Pancreas (tissue), 10 donors: ENCODE results near the gene SFRP2. TPM values are rescaled to one million over a fixed set of nuclear protein-coding genes. Genes with fewer than 3 reads are reported as not detected.

Experiments
- ATAC-seq, 4 donors: fragments of 200-7000 bp; cut with Tn5 transposase; one replicate each; pipeline versions ENCODE4 v1.8.0 to v1.9.1; 2020; ENCODE audit warnings: mild to moderate bottlenecking in 4 of 4, moderate library complexity in 4 of 4
- DNase-seq, 6 donors: peaks; one replicate each; pipeline ENCODE4 v3.0.0-alpha.2; 2020
- FAIRE-seq: peaks from 2 replicates; lab custom pipeline; 2012; peaks lifted over from hg19 to GRCh38; lab: Jason Lieb, UNC
- H3K27ac ChIP-seq, 4 donors: fragments of 200-600 bp; sonication (generic); 1 replicate in 3 of 4; 2 replicates in 1 of 4; pipeline versions ENCODE4 v1.5.0 to v1.8.0; 2020
- H3K27me3 ChIP-seq, 4 donors: fragments of 200-600 bp; one replicate each; pipeline ENCODE4 v1.8.0; 2021
- H3K36me3 ChIP-seq, 3 donors: fragments of 200-600 bp; sonication (generic) in 1 of 3; one replicate each; pipeline versions ENCODE4 v1.5.0 to v1.8.0; 2020 to 2021
- H3K4me1 ChIP-seq, 3 donors: fragments of 200-600 bp; one replicate each; pipeline ENCODE4 v1.8.0; 2021
- H3K4me3 ChIP-seq, 4 donors: fragments of 200-600 bp; sonication (generic) in 2 of 4; one replicate each; pipeline versions ENCODE4 v1.5.0 to v1.8.0; 2020 to 2021
- H3K9me3 ChIP-seq, 4 donors: fragments of 200-600 bp; one replicate each; pipeline ENCODE4 v1.8.0; 2021
- CTCF ChIP-seq, 4 donors: fragments of 200-600 bp; sonication (generic) in 3 of 4; IDR thresholded peaks; one replicate each; pipeline versions ENCODE4 v1.5.0 to v1.8.0; 2021; ENCODE audit warnings: antibody characterized with exemption in 4 of 4
- WGBS, 2 donors: extraction: QIAGEN DNeasy Blood & Tissue Kit; methylation state at CpG; one replicate each; pipeline ENCODE4 v1.1.7; 2013; 5-methylcytosine and 5-hydroxymethylcytosine counted together
- intact Hi-C, 3 donors: fragments of 100-400 bp; cut with DNase I; formaldehyde crosslinking; loops; one replicate each; pipeline versions ENCODE4 v1.11.1 to v1.14.2; 2022
- polyA plus RNA-seq, 2 donors: library from polyadenylated mRNA; stranded (reverse); fragments of 200-250 nt; gene quantifications; one replicate each; pipeline ENCODE4 v1.2.3, GENCODE V29; 2013
- total RNA-seq, 6 donors: library from RNA; stranded (reverse); fragmentation: NEBNext Ultra II Directional in 4 of 6; extraction: Animal tissue kit (Norgen Biotek cat#: 25700) in 4 of 6; gene quantifications; one replicate each; pipeline versions ENCODE4 v1.2.1 to v1.2.4, GENCODE V29; 2021 to 2023
- donor health status: healthy with polysubstance abuse.
- donor health status: DM: no; HTN: no; CAD: no; lungs with moderate emphysema.
- donor health status: DM: no; HTN: no; CAD: no.
- donor health status: control.
- donor health status: control.
- donor health status: Bipolar disorder and iron deficiency.
- donor health status: DM: yes; HTN: yes; CAD: no.
- donor health status: DM: no; HTN: no; CAD: no.
- donor health status: DM: no; HTN: no; CAD: no.
- donor health status: DM: yes; HTN: yes; CAD: no.

SFRP2 gene
- total and polyA plus RNA-seq, 8 donors, result 1.5 to 136 (median 5.8) TPM

- no peak for ATAC-seq
- peaks cover 0 to 41% (median 12%) of the 10 kb centered on the region in 4 donors for H3K27me3 ChIP-seq
Measured at GRCh38 chr4:153792618-153793247, 3.9 kb upstream of the SFRP2 start.

DNA sequence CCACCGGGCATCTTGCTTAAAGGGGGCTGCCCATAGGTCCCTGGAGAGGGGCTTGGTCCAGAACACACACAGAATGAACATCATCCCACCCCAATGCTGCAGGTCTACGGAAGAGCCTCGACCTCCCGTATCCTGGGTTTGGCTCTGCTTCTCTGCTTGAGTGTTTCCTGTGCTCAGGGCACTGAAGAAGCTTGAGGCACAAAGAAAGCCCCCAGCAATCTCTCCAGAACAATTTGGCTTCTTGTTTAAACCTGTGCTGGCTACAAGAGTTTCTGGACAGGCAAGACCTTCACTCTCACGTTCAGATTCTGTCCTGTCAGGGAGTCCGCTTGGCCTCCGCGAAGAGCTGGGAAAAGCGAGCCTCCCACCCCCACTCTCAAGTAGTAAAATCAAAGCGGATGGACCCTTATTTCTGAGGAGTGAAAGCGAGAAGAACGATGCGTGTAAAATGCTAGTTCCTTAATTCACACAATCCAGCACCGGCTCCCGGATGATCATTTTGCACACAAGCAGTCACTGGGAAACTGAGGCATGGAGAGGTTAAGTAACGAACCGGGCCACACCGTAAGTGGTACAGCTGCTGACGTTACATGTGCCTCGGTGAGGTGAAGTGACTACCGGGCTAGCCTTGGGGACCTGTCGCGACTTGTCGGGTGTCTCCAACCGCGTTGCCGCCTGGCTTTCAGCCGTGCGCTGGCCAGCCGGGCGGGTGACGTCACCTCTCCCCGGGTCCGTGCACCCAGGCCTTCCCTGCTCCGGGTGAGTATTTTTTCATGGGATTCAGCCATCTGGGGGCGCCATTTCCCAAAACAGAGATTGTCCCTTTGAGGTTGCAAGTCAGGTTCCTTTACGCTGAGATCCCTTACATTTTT is 3.1 kb upstream of the SFRP2 start:
- peak in 1 of 4 donors; percentile 8 for TF ChIP-seq CTCF (IDR thresholded peaks at IDR 0.05)
- peak; percentile 54 to 69 (median 64) for ATAC-seq
- 8 to 14% methylated on average over 37 of the region's 37 CpGs for WGBS, 2 donors
- Histone ChIP-seq H3K9me3 (no peaks in the 10 kb centered on the region), H3K36me3 (no peaks in the 10 kb centered on the region), H3K27ac (no peak overlapping the region), H3K27me3 (peaks cover 0 to 49% (median 12%) of the 10 kb centered on the region in 4 donors), H3K4me3 (peak overlapping the region in 1 of 4 donors; percentile 28), H3K4me1 (peaks cover 0 to 16% (median 5%) of the 10 kb centered on the region in 3 donors)
- peak; percentile 23 to 69 (median 42) for DNase-seq
- intact Hi-C loops, result no loop called here
- no peak for FAIRE-seq

More at GRCh38 chr4:153792618-153793247, 3.9 kb upstream of the SFRP2 start:
- DNase-seq (peak in 2 of 6 donors; percentile 42 to 55), FAIRE-seq (no peak)
- Histone ChIP-seq H3K27ac (no peak overlapping the region), H3K9me3 (no peaks in the 10 kb centered on the region), H3K4me3 (peak overlapping the region in 1 of 4 donors; percentile 28), H3K4me1 (peaks cover 0 to 16% (median 5%) of the 10 kb centered on the region in 3 donors), H3K36me3 (no peaks in the 10 kb centered on the region)
- WGBS, 2 donors, result 44% methylated on average over 39 of the region's 39 CpGs
- no peak for TF ChIP-seq CTCF (IDR thresholded peaks at IDR 0.05)
- intact Hi-C loops, result no loop called here

GRCh38 chr4:153790962-153791551 is 2.2 kb upstream of the SFRP2 start:
- DNase-seq (peak in 5 of 6 donors; percentile 11 to 76 (median 43)), ATAC-seq (peak; percentile 44 to 65 (median 57)), FAIRE-seq (no peak)
- intact Hi-C loops, result no loop called here
- Histone ChIP-seq H3K27me3 (peaks cover 0 to 51% (median 12%) of the 10 kb centered on the region in 4 donors), H3K4me1 (peaks cover 0 to 16% (median 5%) of the 10 kb centered on the region in 3 donors), H3K27ac (no peak overlapping the region), H3K4me3 (peak overlapping the region in 2 of 4 donors; percentile 19 to 39), H3K36me3 (no peaks in the 10 kb centered on the region), H3K9me3 (no peaks in the 10 kb centered on the region)
- WGBS, 2 donors, result 5% methylated on average over 46 to 51 of the region's 51 CpGs
- no peak for TF ChIP-seq CTCF (IDR thresholded peaks at IDR 0.05)

GRCh38 chr4:153790500-153790865 is 1.6 kb upstream of the SFRP2 start:
- intact Hi-C loops, result no loop called here
- Histone ChIP-seq H3K36me3 (no peaks in the 10 kb centered on the region), H3K4me3 (peak overlapping the region in 2 of 4 donors; percentile 19 to 39), H3K27ac (no peak overlapping the region), H3K9me3 (no peaks in the 10 kb centered on the region), H3K27me3 (peaks cover 0 to 51% (median 12%) of the 10 kb centered on the region in 4 donors), H3K4me1 (peaks cover 0 to 16% (median 5%) of the 10 kb centered on the region in 3 donors)
- DNase-seq, result no peak
- WGBS, 2 donors, result 45 to 51% methylated on average over 10 of the region's 10 CpGs
- TF ChIP-seq CTCF (IDR thresholded peaks at IDR 0.05), result no peak
- no peak for FAIRE-seq
- ATAC-seq, result no peak
